Measurements from ENCODE around the gene SLC26A4. TPM values are rescaled to one million over a fixed set of nuclear protein-coding genes. Genes with fewer than 3 reads are reported as not detected.

The SLC26A4 gene
- total RNA-seq, 1 donor from 2014 or later, result 1.0 TPM

GRCh38 chr7:107694386-107694785 is 33.8 kb downstream of the SLC26A4 start:
- no peaks in the 10 kb centered on the region for H3K9me3 ChIP-seq
- no peak for ATAC-seq
- intact Hi-C loops (cut with DNase I), result no loop called here
- H3K4me1 ChIP-seq, result no peaks in the 10 kb centered on the region
- H3K36me3 ChIP-seq, result no peaks in the 10 kb centered on the region
- TF ChIP-seq CTCF (IDR thresholded peaks at IDR 0.05), result no peak
- no peak for DNase-seq
- H3K4me3 ChIP-seq, result no peak overlapping the region
- no peak overlapping the region for H3K27ac ChIP-seq
- no peaks in the 10 kb centered on the region for H3K27me3 ChIP-seq

GRCh38 chr7:107696330-107696946 is 35.8 kb downstream of the SLC26A4 start:
- Histone ChIP-seq H3K36me3 (no peaks in the 10 kb centered on the region), H3K4me3 (no peak overlapping the region), H3K9me3 (no peaks in the 10 kb centered on the region), H3K27ac (no peak overlapping the region), H3K27me3 (no peaks in the 10 kb centered on the region), H3K4me1 (no peaks in the 10 kb centered on the region)
- DNase-seq (no peak), ATAC-seq (no peak)
- intact Hi-C loops (cut with DNase I), result no loop called here
- no peak for TF ChIP-seq CTCF (IDR thresholded peaks at IDR 0.05)

GRCh38 chr7:107697321-107698049 is 36.9 kb downstream of the SLC26A4 start:
- no peak for ATAC-seq
- TF ChIP-seq CTCF (IDR thresholded peaks at IDR 0.05), result no peak
- Histone ChIP-seq H3K4me3 (no peak overlapping the region), H3K9me3 (no peaks in the 10 kb centered on the region), H3K27me3 (no peaks in the 10 kb centered on the region), H3K4me1 (no peaks in the 10 kb centered on the region), H3K27ac (no peak overlapping the region), H3K36me3 (no peaks in the 10 kb centered on the region)
- intact Hi-C loops (cut with DNase I), result no loop called here
- DNase-seq, result no peak

- ATAC-seq (no peak), DNase-seq (no peak)
- Histone ChIP-seq H3K9me3 (no peaks in the 10 kb centered on the region), H3K36me3 (no peaks in the 10 kb centered on the region), H3K4me1 (no peaks in the 10 kb centered on the region), H3K27ac (no peak overlapping the region), H3K27me3 (no peaks in the 10 kb centered on the region), H3K4me3 (no peak overlapping the region)
- intact Hi-C loops (cut with DNase I), result no loop called here
- TF ChIP-seq CTCF (IDR thresholded peaks at IDR 0.05), result no peak
These were observed 39.9 kb downstream of the SLC26A4 start for GRCh38 chr7:107700570-107700969.

- no peak for TF ChIP-seq CTCF (IDR thresholded peaks at IDR 0.05)
These were observed 40.6 kb downstream of the SLC26A4 start for GRCh38 chr7:107701191-107701590.

More at GRCh38 chr7:107701191-107701590, 40.6 kb downstream of the SLC26A4 start:
- ATAC-seq (no peak), DNase-seq (no peak)
- H3K27ac ChIP-seq, result no peak overlapping the region
- H3K4me3 ChIP-seq, result no peak overlapping the region
- H3K4me1 ChIP-seq, result no peaks in the 10 kb centered on the region
- intact Hi-C loops (cut with DNase I), result no loop called here
- H3K36me3 ChIP-seq, result no peaks in the 10 kb centered on the region
- no peaks in the 10 kb centered on the region for H3K9me3 ChIP-seq
- H3K27me3 ChIP-seq, result no peaks in the 10 kb centered on the region
